ENCODE measurements around the gene FFAR4.

FFAR4 gene

DNA sequence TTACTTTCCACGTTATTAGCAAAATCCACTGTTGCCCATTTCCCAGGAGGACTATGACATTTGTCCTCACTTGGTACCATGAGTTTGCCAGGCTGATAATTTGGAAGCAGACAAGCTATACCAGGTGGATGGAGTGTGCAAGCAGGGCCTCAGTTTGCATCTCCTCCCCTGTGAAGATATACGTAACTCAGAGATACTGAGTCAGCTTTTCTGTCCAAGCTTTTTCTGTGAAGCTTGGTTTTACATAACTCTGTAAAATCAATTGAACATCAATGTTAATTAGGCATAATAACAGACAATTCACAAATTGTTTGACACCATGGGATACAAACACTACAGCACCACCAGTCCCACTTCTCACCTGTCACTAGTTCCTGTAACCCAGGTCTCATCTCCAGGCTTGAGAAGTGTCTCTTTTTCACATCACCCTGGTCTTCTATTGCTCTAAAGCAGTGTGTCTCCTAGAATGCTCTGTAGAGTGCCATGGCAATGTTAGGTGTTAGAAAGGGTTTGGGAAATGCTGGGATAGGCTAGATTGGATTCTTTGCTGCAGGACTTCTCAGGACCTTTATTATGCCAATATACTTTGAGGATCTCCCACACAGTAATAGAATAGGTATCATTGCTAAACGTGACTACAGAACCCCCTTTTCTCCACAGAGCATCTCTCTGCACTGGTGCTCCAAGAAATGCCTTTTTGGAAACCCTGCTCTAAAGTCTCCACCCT lies 13.7 kb downstream of the FFAR4 start:
- peaks cover 5% of the 10 kb centered on the region for H3K9me3 Mint-ChIP-seq
- H3K4me3 Mint-ChIP-seq: no peak overlapping the region
- no peak overlapping the region for H3K27ac Mint-ChIP-seq
- H3K27me3 Mint-ChIP-seq (ENCODE audit: low read depth): peaks cover 9% of the 10 kb centered on the region
- DNase-seq (ENCODE audit: low spot score): no peak
- no peaks in the 10 kb centered on the region for H3K4me1 Mint-ChIP-seq (ENCODE audit: low read depth)
- no peaks in the 10 kb centered on the region for H3K36me3 Mint-ChIP-seq (ENCODE audit: low read depth)

DNA sequence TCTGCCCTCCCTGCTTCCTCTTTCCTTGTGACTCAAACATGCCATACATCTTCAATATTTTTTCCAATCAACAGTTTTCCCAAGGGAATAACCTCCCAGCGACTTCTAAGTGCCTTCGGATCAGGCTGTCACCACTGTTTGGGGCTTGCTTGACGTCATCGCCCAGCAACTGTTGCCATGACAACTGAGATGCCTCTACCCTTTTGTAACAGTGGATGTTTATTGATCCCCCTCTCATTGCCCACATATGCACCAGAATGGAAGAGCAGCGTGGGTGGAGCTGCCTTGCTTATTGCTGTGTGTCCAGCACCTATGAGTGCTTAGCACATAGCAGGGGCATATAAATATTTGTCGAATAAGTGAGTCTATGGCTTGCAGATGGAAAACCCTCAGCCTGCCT lies 14.4 kb downstream of the FFAR4 start:
- H3K27ac Mint-ChIP-seq: no peak overlapping the region
- no peaks in the 10 kb centered on the region for H3K36me3 Mint-ChIP-seq (ENCODE audit: low read depth)
- H3K4me3 Mint-ChIP-seq: no peak overlapping the region
- H3K27me3 Mint-ChIP-seq (ENCODE audit: low read depth): peaks cover 4% of the 10 kb centered on the region
- no peaks in the 10 kb centered on the region for H3K4me1 Mint-ChIP-seq (ENCODE audit: low read depth)
- no peak for DNase-seq (ENCODE audit: low spot score)
- peaks cover 5% of the 10 kb centered on the region for H3K9me3 Mint-ChIP-seq

DNA sequence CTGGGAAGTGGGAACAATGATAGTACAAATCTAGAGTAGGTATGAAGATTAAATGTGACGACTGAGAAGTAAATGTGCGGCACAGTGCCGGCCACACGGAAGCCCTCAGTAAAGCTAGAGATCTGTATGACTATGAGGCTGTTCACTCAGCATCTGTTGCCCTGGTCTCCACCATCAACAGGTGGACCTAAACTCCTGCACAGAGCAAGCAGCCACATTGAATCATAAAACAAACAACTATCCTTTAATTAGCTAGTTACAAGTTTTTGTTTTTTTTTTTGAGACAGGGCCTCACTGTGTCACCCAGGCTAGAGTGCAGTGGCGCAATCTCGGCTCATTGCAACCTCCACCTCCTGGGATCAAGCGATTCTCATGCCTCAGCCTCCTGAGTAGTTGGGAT lies 18.0 kb downstream of the FFAR4 start:
- no peaks in the 10 kb centered on the region for H3K4me1 Mint-ChIP-seq (ENCODE audit: low read depth)
- H3K36me3 Mint-ChIP-seq (ENCODE audit: low read depth): no peaks in the 10 kb centered on the region
- H3K9me3 Mint-ChIP-seq: peaks cover 5% of the 10 kb centered on the region
- H3K27me3 Mint-ChIP-seq (ENCODE audit: low read depth): peaks cover 6% of the 10 kb centered on the region
- no peak for DNase-seq (ENCODE audit: low spot score)
- no peak overlapping the region for H3K4me3 Mint-ChIP-seq
- no peak overlapping the region for H3K27ac Mint-ChIP-seq

GRCh38 chr10:93589648-93590562 lies 23.4 kb downstream of the FFAR4 start:
- H3K9me3 Mint-ChIP-seq: no peaks in the 10 kb centered on the region
- H3K4me3 Mint-ChIP-seq: no peak overlapping the region
- H3K36me3 Mint-ChIP-seq (ENCODE audit: low read depth): no peaks in the 10 kb centered on the region
- no peak for DNase-seq (ENCODE audit: low spot score)
- no peak overlapping the region for H3K27ac Mint-ChIP-seq
- H3K4me1 Mint-ChIP-seq (ENCODE audit: low read depth): no peaks in the 10 kb centered on the region
- peaks cover 4% of the 10 kb centered on the region for H3K27me3 Mint-ChIP-seq (ENCODE audit: low read depth)

- no peak overlapping the region for H3K4me3 Mint-ChIP-seq
- H3K36me3 Mint-ChIP-seq (ENCODE audit: low read depth): no peaks in the 10 kb centered on the region
- peaks cover 4% of the 10 kb centered on the region for H3K27me3 Mint-ChIP-seq (ENCODE audit: low read depth)
- no peak for DNase-seq (ENCODE audit: low spot score)
- no peaks in the 10 kb centered on the region for H3K9me3 Mint-ChIP-seq
- no peak overlapping the region for H3K27ac Mint-ChIP-seq
- no peaks in the 10 kb centered on the region for H3K4me1 Mint-ChIP-seq (ENCODE audit: low read depth)
Observed at GRCh38 chr10:93590638-93591037, 24.2 kb downstream of the FFAR4 start.

- no peak overlapping the region for H3K4me3 Mint-ChIP-seq
- no peaks in the 10 kb centered on the region for H3K36me3 Mint-ChIP-seq (ENCODE audit: low read depth)
- no peaks in the 10 kb centered on the region for H3K4me1 Mint-ChIP-seq (ENCODE audit: low read depth)
- H3K27ac Mint-ChIP-seq: no peak overlapping the region
- DNase-seq (ENCODE audit: low spot score): no peak
- no peaks in the 10 kb centered on the region for H3K9me3 Mint-ChIP-seq
- H3K27me3 Mint-ChIP-seq (ENCODE audit: low read depth): peaks cover 4% of the 10 kb centered on the region
Observed at GRCh38 chr10:93591065-93591808, 24.8 kb downstream of the FFAR4 start.

DNA sequence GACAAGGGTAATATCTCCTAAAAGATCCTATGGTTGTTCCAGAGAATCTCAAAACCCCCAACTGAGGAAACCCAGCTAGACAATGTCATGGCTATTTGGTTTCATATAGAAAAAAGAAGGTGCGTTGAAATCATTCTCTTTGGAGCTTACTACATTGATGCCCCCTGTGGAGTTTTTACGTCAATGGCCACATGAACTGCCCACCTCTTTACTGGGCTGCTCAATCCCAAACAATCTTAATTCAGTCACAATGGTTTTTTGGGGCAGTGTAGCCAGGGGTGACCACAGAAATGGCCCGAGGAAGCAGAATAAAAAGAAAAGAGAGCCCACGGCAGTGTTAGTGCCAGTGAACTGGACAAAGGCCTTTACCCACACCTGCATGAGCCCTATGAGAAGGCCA lies 26.8 kb downstream of the FFAR4 start:
- Mint-ChIP-seq H3K4me3 (no peak overlapping the region), H3K27ac (no peak overlapping the region), H3K9me3 (no peaks in the 10 kb centered on the region), H3K4me1 (ENCODE audit: low read depth) (no peaks in the 10 kb centered on the region), H3K36me3 (ENCODE audit: low read depth) (no peaks in the 10 kb centered on the region), H3K27me3 (ENCODE audit: low read depth) (peaks cover 11% of the 10 kb centered on the region)
- no peak for DNase-seq (ENCODE audit: low spot score)

GRCh38 chr10:93593749-93594148 lies 27.3 kb downstream of the FFAR4 start:
- Mint-ChIP-seq H3K9me3 (no peaks in the 10 kb centered on the region), H3K27ac (no peak overlapping the region), H3K27me3 (ENCODE audit: low read depth) (peaks cover 14% of the 10 kb centered on the region), H3K4me3 (no peak overlapping the region), H3K4me1 (ENCODE audit: low read depth) (no peaks in the 10 kb centered on the region), H3K36me3 (ENCODE audit: low read depth) (no peaks in the 10 kb centered on the region)
- DNase-seq (ENCODE audit: low spot score): no peak

DNA sequence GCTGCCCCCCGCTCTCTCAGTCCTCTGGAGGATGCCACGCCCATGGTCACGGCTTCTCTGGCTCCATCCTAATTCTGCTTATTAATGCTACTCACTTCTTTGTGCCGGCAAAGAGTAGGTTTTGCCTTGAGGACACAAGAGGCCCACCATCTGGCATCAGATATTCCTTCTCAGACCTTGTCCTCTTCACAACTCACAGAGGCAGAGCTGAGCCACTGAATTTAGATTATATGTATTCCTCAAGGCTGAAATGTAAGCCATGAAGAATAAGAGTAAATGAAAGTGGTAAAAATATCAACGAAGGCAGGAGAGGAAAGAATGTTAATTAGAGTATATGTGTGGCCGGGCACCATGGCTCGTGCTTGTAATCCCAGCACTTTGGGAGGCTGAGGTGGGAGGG lies 28.1 kb downstream of the FFAR4 start:
- Mint-ChIP-seq H3K27ac (no peak overlapping the region), H3K9me3 (no peaks in the 10 kb centered on the region), H3K36me3 (ENCODE audit: low read depth) (no peaks in the 10 kb centered on the region), H3K27me3 (ENCODE audit: low read depth) (peaks cover 14% of the 10 kb centered on the region), H3K4me1 (ENCODE audit: low read depth) (no peaks in the 10 kb centered on the region), H3K4me3 (no peak overlapping the region)
- no peak for DNase-seq (ENCODE audit: low spot score)

GRCh38 chr10:93595378-93596161 lies 29.1 kb downstream of the FFAR4 start:
- Mint-ChIP-seq H3K4me1 (ENCODE audit: low read depth) (no peaks in the 10 kb centered on the region), H3K9me3 (no peaks in the 10 kb centered on the region), H3K27me3 (ENCODE audit: low read depth) (peaks cover 24% of the 10 kb centered on the region), H3K36me3 (ENCODE audit: low read depth) (no peaks in the 10 kb centered on the region), H3K27ac (no peak overlapping the region), H3K4me3 (no peak overlapping the region)
- DNase-seq (ENCODE audit: low spot score): no peak

DNA sequence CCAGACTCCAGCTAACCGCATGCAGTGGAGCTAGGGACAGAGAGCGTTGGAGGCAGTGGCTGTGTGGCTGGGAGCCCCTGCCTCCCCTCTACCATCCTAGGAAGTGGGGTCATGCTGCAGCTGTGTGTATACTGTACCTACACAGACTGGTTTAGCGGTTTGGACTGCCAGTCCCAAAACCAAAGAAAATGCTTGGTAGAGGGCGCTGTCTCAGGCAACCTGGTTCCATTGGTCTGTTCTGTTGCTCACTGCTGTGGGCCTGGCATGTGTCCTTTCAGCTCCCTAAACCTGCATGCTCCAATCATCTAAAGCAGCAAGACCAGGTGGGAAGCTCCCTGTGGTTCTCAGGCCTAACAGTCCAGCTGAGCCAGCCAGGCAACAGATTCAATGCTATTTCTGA lies 30.1 kb downstream of the FFAR4 start:
- no peak overlapping the region for H3K27ac Mint-ChIP-seq

GRCh38 chr10:93597075-93597599 lies 30.7 kb downstream of the FFAR4 start:
- Mint-ChIP-seq H3K36me3 (ENCODE audit: low read depth) (no peaks in the 10 kb centered on the region), H3K27me3 (ENCODE audit: low read depth) (peaks cover 32% of the 10 kb centered on the region), H3K9me3 (no peaks in the 10 kb centered on the region), H3K27ac (no peak overlapping the region), H3K4me1 (ENCODE audit: low read depth) (no peaks in the 10 kb centered on the region), H3K4me3 (no peak overlapping the region)
- no peak for DNase-seq (ENCODE audit: low spot score)

More for the DNA sequence above, 30.1 kb downstream of the FFAR4 start:
- Mint-ChIP-seq H3K4me1 (ENCODE audit: low read depth) (no peaks in the 10 kb centered on the region), H3K27me3 (ENCODE audit: low read depth) (peaks cover 26% of the 10 kb centered on the region), H3K36me3 (ENCODE audit: low read depth) (no peaks in the 10 kb centered on the region), H3K9me3 (no peaks in the 10 kb centered on the region), H3K4me3 (no peak overlapping the region)
- DNase-seq (ENCODE audit: low spot score): no peak

- peaks cover 42% of the 10 kb centered on the region for H3K27me3 Mint-ChIP-seq (ENCODE audit: low read depth)
- no peak overlapping the region for H3K27ac Mint-ChIP-seq
- no peak overlapping the region for H3K4me3 Mint-ChIP-seq
- H3K4me1 Mint-ChIP-seq (ENCODE audit: low read depth): no peaks in the 10 kb centered on the region
- DNase-seq (ENCODE audit: low spot score): no peak
- no peaks in the 10 kb centered on the region for H3K9me3 Mint-ChIP-seq
- no peaks in the 10 kb centered on the region for H3K36me3 Mint-ChIP-seq (ENCODE audit: low read depth)
Observed at GRCh38 chr10:93598157-93598556, 31.7 kb downstream of the FFAR4 start.
